Measurements from ENCODE around the gene RHBDL1. TPM values are rescaled to one million over a fixed set of nuclear protein-coding genes. Genes with fewer than 3 reads are reported as not detected.

The RHBDL1 gene
- total RNA-seq, 5 donors from 2014 or later (not counting 1 experiment from before 2014, with no cell fraction given): 2.0 to 3.6 (median 2.5) TPM

GRCh38 chr16:700684-701584 lies 25.5 kb downstream of the RHBDL1 start:
- POLR2A ChIA-PET: no interaction called here
- Histone ChIP-seq H3K4me1 (ENCODE audit: control insufficient read depth in 1 of 2, extremely low read depth in 1 of 2, insufficient read depth in 2 of 2, low read length in 2 of 2) (peaks cover 8 to 54% of the 10 kb centered on the region in 2 experiments), H3K27me3 (replicated peaks in 1 of 2; ENCODE audit: control insufficient read depth in 2 of 2, extremely low read depth in 1 of 2, insufficient read depth in 2 of 2, low read length in 1 of 2) (peaks cover 0 to 69% of the 10 kb centered on the region in 2 experiments), H3K27ac (ENCODE audit: low read length) (no peak overlapping the region), H3K4me3 (ENCODE audit: control insufficient read depth in 1 of 2, extremely low read depth in 1 of 2, low read length in 1 of 2) (no peak overlapping the region), H3K36me3 (ENCODE audit: control insufficient read depth in 2 of 2, extremely low read depth in 1 of 2, insufficient read depth in 1 of 2, low read length in 1 of 2) (no peaks in the 10 kb centered on the region), H3K9me3 (no peaks in the 10 kb centered on the region)
- H3K27me3 Mint-ChIP-seq: peaks cover 8 to 24% of the 10 kb centered on the region in 2 donors
- CTCF ChIA-PET: no interaction called here
- no peak overlapping the region for H3K4me3 Mint-ChIP-seq
- WGBS (ENCODE audit: insufficient coverage): 7% methylated on average over 66 of the region's 76 CpGs
- no peaks in the 10 kb centered on the region for H3K36me3 Mint-ChIP-seq
- H3K9me3 Mint-ChIP-seq: no peaks in the 10 kb centered on the region
- DNase-seq: peak in 16 of 35 experiments; percentile 17 to 74 (median 44)
- no peak overlapping the region for H3K27ac Mint-ChIP-seq
- ATAC-seq (replicated peaks in 1 of 4): peak; percentile 51 to 73 (median 58)
- H3K4me1 Mint-ChIP-seq: peaks cover 7 to 28% (median 17%) of the 10 kb centered on the region in 3 donors

GRCh38 chr16:702341-702740 lies 26.9 kb downstream of the RHBDL1 start:
- Histone ChIP-seq H3K4me3 (ENCODE audit: control insufficient read depth in 1 of 2, extremely low read depth in 1 of 2, low read length in 1 of 2) (no peak overlapping the region), H3K27me3 (replicated peaks in 1 of 2; ENCODE audit: control insufficient read depth in 2 of 2, extremely low read depth in 1 of 2, insufficient read depth in 2 of 2, low read length in 1 of 2) (peaks cover 0 to 78% of the 10 kb centered on the region in 2 experiments), H3K9me3 (no peaks in the 10 kb centered on the region), H3K27ac (ENCODE audit: low read length) (no peak overlapping the region), H3K36me3 (ENCODE audit: control insufficient read depth in 2 of 2, extremely low read depth in 1 of 2, insufficient read depth in 1 of 2, low read length in 1 of 2) (no peaks in the 10 kb centered on the region), H3K4me1 (ENCODE audit: control insufficient read depth in 1 of 2, extremely low read depth in 1 of 2, insufficient read depth in 2 of 2, low read length in 2 of 2) (peaks cover 3 to 53% of the 10 kb centered on the region in 2 experiments)
- no peak overlapping the region for H3K27ac Mint-ChIP-seq
- ChIA-PET CTCF (no interaction called here), POLR2A (no interaction called here)
- no peaks in the 10 kb centered on the region for H3K36me3 Mint-ChIP-seq
- H3K27me3 Mint-ChIP-seq: peaks cover 12 to 36% of the 10 kb centered on the region in 2 donors
- ATAC-seq (replicated peaks in 1 of 4) (no peak), DNase-seq (no peak)
- no peaks in the 10 kb centered on the region for H3K9me3 Mint-ChIP-seq
- H3K4me3 Mint-ChIP-seq: no peak overlapping the region
- H3K4me1 Mint-ChIP-seq: peaks cover 0 to 29% (median 14%) of the 10 kb centered on the region in 3 donors
- WGBS (ENCODE audit: insufficient coverage): 86% methylated on average over 19 of the region's 19 CpGs

GRCh38 chr16:703406-703805 lies 27.9 kb downstream of the RHBDL1 start:
- H3K36me3 ChIP-seq (ENCODE audit: control insufficient read depth in 2 of 2, extremely low read depth in 1 of 2, insufficient read depth in 1 of 2, low read length in 1 of 2): no peaks in the 10 kb centered on the region
- no peak overlapping the region for H3K27ac ChIP-seq (ENCODE audit: low read length)
- ChIA-PET CTCF (no interaction called here), POLR2A (no interaction called here)
- H3K4me1 ChIP-seq (ENCODE audit: control insufficient read depth in 1 of 2, extremely low read depth in 1 of 2, insufficient read depth in 2 of 2, low read length in 2 of 2): peaks cover 3 to 48% of the 10 kb centered on the region in 2 experiments
- ATAC-seq (replicated peaks in 1 of 4): no peak
- no peak for DNase-seq
- H3K9me3 ChIP-seq: no peaks in the 10 kb centered on the region
- Mint-ChIP-seq H3K4me3 (no peak overlapping the region), H3K27me3 (peaks cover 20 to 43% of the 10 kb centered on the region in 2 donors), H3K36me3 (no peaks in the 10 kb centered on the region), H3K27ac (no peak overlapping the region), H3K4me1 (peaks cover 0 to 26% (median 14%) of the 10 kb centered on the region in 3 donors), H3K9me3 (no peaks in the 10 kb centered on the region)
- 85% methylated on average over 12 of the region's 12 CpGs for WGBS (ENCODE audit: insufficient coverage)
- H3K4me3 ChIP-seq (ENCODE audit: control insufficient read depth in 1 of 2, extremely low read depth in 1 of 2, low read length in 1 of 2): no peak overlapping the region
- peaks cover 1 to 82% of the 10 kb centered on the region in 2 experiments for H3K27me3 ChIP-seq (replicated peaks in 1 of 2; ENCODE audit: control insufficient read depth in 2 of 2, extremely low read depth in 1 of 2, insufficient read depth in 2 of 2, low read length in 1 of 2)

- Mint-ChIP-seq H3K27me3 (peaks cover 22 to 50% of the 10 kb centered on the region in 2 donors), H3K4me3 (no peak overlapping the region), H3K9me3 (no peaks in the 10 kb centered on the region), H3K36me3 (no peaks in the 10 kb centered on the region), H3K4me1 (peaks cover 0 to 24% (median 11%) of the 10 kb centered on the region in 3 donors), H3K27ac (no peak overlapping the region)
- ChIA-PET CTCF (no interaction called here), POLR2A (no interaction called here)
- no peak overlapping the region for H3K4me3 ChIP-seq (ENCODE audit: control insufficient read depth in 1 of 2, extremely low read depth in 1 of 2, low read length in 1 of 2)
- no peak overlapping the region for H3K27ac ChIP-seq (ENCODE audit: low read length)
- H3K27me3 ChIP-seq (replicated peaks in 1 of 2; ENCODE audit: control insufficient read depth in 2 of 2, extremely low read depth in 1 of 2, insufficient read depth in 2 of 2, low read length in 1 of 2): peaks cover 7 to 86% of the 10 kb centered on the region in 2 experiments
- DNase-seq: no peak
- WGBS (ENCODE audit: insufficient coverage): 75% methylated on average over 5 of the region's 7 CpGs
- H3K4me1 ChIP-seq (ENCODE audit: control insufficient read depth in 1 of 2, extremely low read depth in 1 of 2, insufficient read depth in 2 of 2, low read length in 2 of 2): peaks cover under 1 to 42% of the 10 kb centered on the region in 2 experiments
- no peaks in the 10 kb centered on the region for H3K9me3 ChIP-seq
- no peak for ATAC-seq (replicated peaks in 1 of 4)
- H3K36me3 ChIP-seq (ENCODE audit: control insufficient read depth in 2 of 2, extremely low read depth in 1 of 2, insufficient read depth in 1 of 2, low read length in 1 of 2): no peaks in the 10 kb centered on the region
Measured at GRCh38 chr16:704047-704446, 28.6 kb downstream of the RHBDL1 start.

GRCh38 chr16:704552-705380 lies 29.3 kb downstream of the RHBDL1 start:
- DNase-seq: no peak
- no peak overlapping the region for H3K27ac ChIP-seq (ENCODE audit: low read length)
- Mint-ChIP-seq H3K36me3 (no peaks in the 10 kb centered on the region), H3K9me3 (no peaks in the 10 kb centered on the region), H3K4me3 (peak overlapping the region in 1 of 3 donors; percentile 51), H3K4me1 (peaks cover 0 to 16% (median 8%) of the 10 kb centered on the region in 3 donors), H3K27ac (no peak overlapping the region), H3K27me3 (peaks cover 26 to 57% of the 10 kb centered on the region in 2 donors)
- H3K4me3 ChIP-seq (ENCODE audit: control insufficient read depth in 1 of 2, extremely low read depth in 1 of 2, low read length in 1 of 2): no peak overlapping the region
- POLR2A ChIA-PET: interaction anchor here in 1 of 2 donors (0.6 kb wide), 1 partner anchor 23 kb away, joined by 4 read pairs; no protein-coding TSS in a partner anchor
- CTCF ChIA-PET: no interaction called here
- H3K27me3 ChIP-seq (replicated peaks in 1 of 2; ENCODE audit: control insufficient read depth in 2 of 2, extremely low read depth in 1 of 2, insufficient read depth in 2 of 2, low read length in 1 of 2): peaks cover 8 to 90% of the 10 kb centered on the region in 2 experiments
- H3K4me1 ChIP-seq (ENCODE audit: control insufficient read depth in 1 of 2, extremely low read depth in 1 of 2, insufficient read depth in 2 of 2, low read length in 2 of 2): peaks cover 0 to 35% of the 10 kb centered on the region in 2 experiments
- H3K36me3 ChIP-seq (ENCODE audit: control insufficient read depth in 2 of 2, extremely low read depth in 1 of 2, insufficient read depth in 1 of 2, low read length in 1 of 2): no peaks in the 10 kb centered on the region
- no peak for ATAC-seq (replicated peaks in 1 of 4)
- 12% methylated on average over 30 of the region's 50 CpGs for WGBS (ENCODE audit: insufficient coverage)
- H3K9me3 ChIP-seq: no peaks in the 10 kb centered on the region
